ENCODE measurements around the gene PLK1.

- TF ChIP-seq EZH2phosphoT487 (IDR thresholded peaks at IDR 0.05; ENCODE audit: insufficient read depth, low read depth) (no peak), EZH2 (IDR thresholded peaks at IDR 0.05; ENCODE audit: insufficient read depth, poor library complexity, severe bottlenecking) (no peak)
These were observed 31.3 kb downstream of the PLK1 start for GRCh38 chr16:23710008-23710407.

All from GM23248 (cell line).